Upper lobe of right lung (tissue), 1 donor: ENCODE data around the gene SPHKAP. TPM values are rescaled to one million over a fixed set of nuclear protein-coding genes. Genes with fewer than 3 reads are reported as not detected.

ENCODE experiments used
- ATAC-seq: fragments of 200-7000 bp; cut with Tn5 transposase; one replicate; pipeline ENCODE4 v1.9.1; 2020; ENCODE audit warnings: mild to moderate bottlenecking, moderate library complexity
- DNase-seq: peaks from one replicate; pipeline ENCODE4 v3.0.0-alpha.2; 2020
- H3K27ac ChIP-seq: fragments of 200-600 bp; one replicate; pipeline ENCODE4 v1.8.0; 2022
- H3K27me3 ChIP-seq: fragments of 200-600 bp; one replicate; pipeline ENCODE4 v1.8.0; 2022; ENCODE audit warnings: mild to moderate bottlenecking
- H3K36me3 ChIP-seq: fragments of 200-600 bp; one replicate; pipeline ENCODE4 v1.8.0; 2022
- H3K4me1 ChIP-seq: fragments of 200-600 bp; one replicate; pipeline ENCODE4 v1.8.0; 2022
- H3K4me3 ChIP-seq: fragments of 200-600 bp; one replicate; pipeline ENCODE4 v1.8.0; 2022; ENCODE audit warnings: mild to moderate bottlenecking
- H3K9me3 ChIP-seq: fragments of 200-600 bp; one replicate; pipeline ENCODE4 v1.8.0; 2022
- intact Hi-C: fragments of 100-400 bp; cut with DNase I; formaldehyde crosslinking; loops from one replicate; pipeline ENCODE4 v1.11.0; 2022
- total RNA-seq: library from RNA; stranded (reverse); fragmentation: NEBNext Ultra II Directional; extraction: Animal tissue kit (Norgen Biotek cat#: 25700); gene quantifications from one replicate; pipeline ENCODE4 v1.2.1, GENCODE V29; 2021
- TF ChIP-seq, protein P1 (sequence below): fragments of 200-600 bp; IDR thresholded peaks from one replicate; pipeline ENCODE4 v1.8.0; 2022; ENCODE audit warnings: antibody characterized with exemption
- donor health status: DM: no; HTN: yes; CAD: no; lungs with severe emphysema.

SPHKAP gene
- total RNA-seq, 1 donor from 2014 or later = 0.35 TPM

DNA sequence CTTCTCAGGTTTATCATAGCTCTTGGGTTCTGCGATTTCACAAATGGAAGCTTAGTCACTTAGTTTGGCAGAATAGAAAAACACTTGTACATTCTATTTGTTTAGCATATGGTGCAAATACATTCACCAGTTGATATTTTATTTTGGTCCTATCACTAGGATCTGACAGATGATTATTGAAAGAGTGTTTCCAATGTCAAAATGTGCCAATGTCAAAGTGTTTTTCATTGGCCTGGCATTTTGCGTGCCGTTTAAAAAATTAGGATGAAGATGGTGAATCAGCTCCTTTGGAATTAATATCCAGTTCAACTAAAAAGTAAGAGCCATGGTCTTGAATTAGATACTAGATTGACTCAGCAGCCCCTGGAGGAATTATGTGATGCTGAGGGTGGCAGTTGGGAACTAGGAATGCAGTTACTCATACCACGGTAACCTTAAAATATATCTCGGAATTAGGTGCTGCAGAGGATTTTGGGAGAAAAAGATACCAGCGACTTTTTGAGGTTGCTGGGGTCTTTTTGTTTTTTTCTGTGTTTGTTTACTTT is 87.0 kb downstream of the SPHKAP start:
- intact Hi-C loops = no loop called here
- no peak for ATAC-seq

DNA sequence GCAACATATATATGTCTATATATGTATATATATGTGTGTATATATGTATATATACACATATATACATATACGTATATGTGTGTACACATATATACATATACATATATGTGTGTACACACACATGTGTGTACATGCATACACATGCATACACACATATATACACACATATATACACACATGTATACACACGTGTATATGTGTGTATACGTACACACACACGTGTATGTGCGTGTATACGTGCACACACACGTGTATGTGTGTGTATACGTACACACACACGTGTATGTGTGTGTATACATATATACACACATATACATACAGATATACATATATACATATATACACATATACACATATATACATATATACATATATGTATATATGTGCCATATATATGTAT is 89.4 kb downstream of the SPHKAP start:
- Histone ChIP-seq H3K27ac (no peak overlapping the region), H3K36me3 (no peaks in the 10 kb centered on the region), H3K4me3 (no peak overlapping the region), H3K9me3 (no peaks in the 10 kb centered on the region), H3K27me3 (no peaks in the 10 kb centered on the region), H3K4me1 (no peaks in the 10 kb centered on the region)
- no peak for DNase-seq
- ATAC-seq = no peak
- TF ChIP-seq, protein P1, sequence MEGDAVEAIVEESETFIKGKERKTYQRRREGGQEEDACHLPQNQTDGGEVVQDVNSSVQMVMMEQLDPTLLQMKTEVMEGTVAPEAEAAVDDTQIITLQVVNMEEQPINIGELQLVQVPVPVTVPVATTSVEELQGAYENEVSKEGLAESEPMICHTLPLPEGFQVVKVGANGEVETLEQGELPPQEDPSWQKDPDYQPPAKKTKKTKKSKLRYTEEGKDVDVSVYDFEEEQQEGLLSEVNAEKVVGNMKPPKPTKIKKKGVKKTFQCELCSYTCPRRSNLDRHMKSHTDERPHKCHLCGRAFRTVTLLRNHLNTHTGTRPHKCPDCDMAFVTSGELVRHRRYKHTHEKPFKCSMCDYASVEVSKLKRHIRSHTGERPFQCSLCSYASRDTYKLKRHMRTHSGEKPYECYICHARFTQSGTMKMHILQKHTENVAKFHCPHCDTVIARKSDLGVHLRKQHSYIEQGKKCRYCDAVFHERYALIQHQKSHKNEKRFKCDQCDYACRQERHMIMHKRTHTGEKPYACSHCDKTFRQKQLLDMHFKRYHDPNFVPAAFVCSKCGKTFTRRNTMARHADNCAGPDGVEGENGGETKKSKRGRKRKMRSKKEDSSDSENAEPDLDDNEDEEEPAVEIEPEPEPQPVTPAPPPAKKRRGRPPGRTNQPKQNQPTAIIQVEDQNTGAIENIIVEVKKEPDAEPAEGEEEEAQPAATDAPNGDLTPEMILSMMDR = no peak
- intact Hi-C loops = no loop called here

More for the DNA sequence above, 87.0 kb downstream of the SPHKAP start:
- TF ChIP-seq, protein P1 = no peak
- H3K27ac ChIP-seq = no peak overlapping the region
- H3K4me3 ChIP-seq = no peak overlapping the region
- no peaks in the 10 kb centered on the region for H3K36me3 ChIP-seq
- no peaks in the 10 kb centered on the region for H3K9me3 ChIP-seq
- no peaks in the 10 kb centered on the region for H3K27me3 ChIP-seq
- no peak for DNase-seq
- no peaks in the 10 kb centered on the region for H3K4me1 ChIP-seq

DNA sequence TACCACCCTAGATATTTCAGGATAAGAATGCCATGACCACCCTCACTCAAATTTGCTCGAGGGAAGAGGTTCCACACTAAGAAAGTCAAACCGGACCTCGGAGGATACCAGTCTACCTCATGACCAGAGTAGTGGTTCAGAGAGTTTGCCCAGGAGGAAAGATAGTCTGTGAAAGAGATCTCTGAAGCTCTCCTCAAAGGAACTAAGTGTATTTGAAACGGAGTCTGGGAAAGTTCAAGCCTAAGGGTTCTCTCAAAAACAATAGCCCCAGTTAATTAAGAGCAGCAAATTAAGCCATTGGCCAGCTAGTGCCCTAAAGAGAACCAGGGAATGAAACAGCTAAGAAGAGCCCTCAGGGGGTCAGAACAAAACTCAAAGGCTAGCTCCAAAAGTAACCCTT is 94.9 kb downstream of the SPHKAP start:
- no peak overlapping the region for H3K27ac ChIP-seq
- H3K9me3 ChIP-seq = no peaks in the 10 kb centered on the region
- H3K4me1 ChIP-seq = no peaks in the 10 kb centered on the region
- no peaks in the 10 kb centered on the region for H3K36me3 ChIP-seq
- intact Hi-C loops = no loop called here
- H3K4me3 ChIP-seq = no peak overlapping the region
- no peaks in the 10 kb centered on the region for H3K27me3 ChIP-seq
- ATAC-seq (no peak), DNase-seq (no peak)
- TF ChIP-seq, protein P1 = no peak

DNA sequence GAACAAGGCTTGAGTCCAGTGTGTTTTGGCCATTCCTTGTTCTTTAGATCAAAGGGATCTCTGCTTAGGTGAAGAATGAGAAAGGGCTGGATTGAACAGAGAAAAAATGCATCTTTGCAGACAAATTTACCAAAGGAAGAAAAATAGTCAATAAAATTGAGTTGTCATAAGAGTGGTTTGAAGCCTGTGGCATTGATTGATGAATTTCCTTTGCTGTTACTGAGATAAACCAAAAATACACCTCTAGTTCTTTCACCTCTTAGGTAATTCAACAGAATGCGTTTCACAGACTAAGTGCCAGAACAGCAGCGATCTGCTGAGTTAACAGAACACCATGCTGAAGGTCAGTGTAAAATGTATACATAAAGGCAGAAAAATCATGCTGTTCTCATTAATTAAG is 96.8 kb downstream of the SPHKAP start:
- intact Hi-C loops = no loop called here
- H3K4me1 ChIP-seq = no peaks in the 10 kb centered on the region
- H3K4me3 ChIP-seq = no peak overlapping the region
- ATAC-seq = no peak
- no peaks in the 10 kb centered on the region for H3K9me3 ChIP-seq
- H3K27ac ChIP-seq = no peak overlapping the region
- no peak for DNase-seq
- no peaks in the 10 kb centered on the region for H3K36me3 ChIP-seq
- TF ChIP-seq, protein P1 = no peak
- H3K27me3 ChIP-seq = no peaks in the 10 kb centered on the region

DNA sequence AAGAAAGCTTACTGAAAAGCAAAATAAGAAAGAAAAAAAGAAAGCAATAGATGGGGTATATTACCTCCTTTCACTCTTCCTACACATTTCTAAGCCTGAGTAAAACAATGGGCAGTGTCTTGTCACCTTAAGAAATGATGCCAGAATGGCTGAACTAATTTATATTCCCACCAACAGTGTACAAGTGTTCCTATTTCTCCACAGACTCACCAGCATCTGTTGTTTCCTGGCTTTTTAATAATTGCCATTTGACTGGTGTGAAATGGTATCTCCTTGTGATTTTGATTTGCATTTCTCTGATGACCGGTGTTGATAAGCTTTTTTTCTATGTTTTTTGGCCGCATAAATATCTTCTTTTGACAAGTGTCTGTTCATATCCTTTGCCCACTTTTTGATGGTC is 98.4 kb downstream of the SPHKAP start:
- DNase-seq = no peak
- no peak for ATAC-seq
- TF ChIP-seq, protein P1 = no peak
- Histone ChIP-seq H3K27me3 (no peaks in the 10 kb centered on the region), H3K4me1 (no peaks in the 10 kb centered on the region), H3K27ac (no peak overlapping the region), H3K4me3 (no peak overlapping the region), H3K9me3 (no peaks in the 10 kb centered on the region), H3K36me3 (no peaks in the 10 kb centered on the region)
- intact Hi-C loops = no loop called here

DNA sequence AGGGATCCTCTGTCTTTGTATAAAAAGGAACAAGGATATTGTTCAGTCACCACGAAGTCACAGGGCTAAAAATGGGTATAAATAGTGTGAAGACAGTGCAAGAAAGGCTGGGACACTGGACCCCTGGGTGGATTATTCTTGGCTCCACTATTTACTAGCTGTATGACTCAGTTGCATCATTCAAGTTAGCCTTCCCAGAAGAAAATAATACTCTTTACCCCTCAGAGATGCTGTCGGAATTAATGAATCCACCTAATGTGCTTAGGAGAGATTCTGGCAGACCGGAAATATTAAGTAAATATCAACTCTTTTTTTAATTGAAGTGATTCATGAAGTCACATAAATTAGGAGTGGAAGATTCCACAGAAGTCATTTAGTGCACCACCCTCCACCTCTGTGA is 98.9 kb downstream of the SPHKAP start:
- DNase-seq (no peak), ATAC-seq (no peak)
- H3K27me3 ChIP-seq = no peaks in the 10 kb centered on the region
- no peaks in the 10 kb centered on the region for H3K36me3 ChIP-seq
- no peaks in the 10 kb centered on the region for H3K4me1 ChIP-seq
- TF ChIP-seq, protein P1 = no peak
- no peaks in the 10 kb centered on the region for H3K9me3 ChIP-seq
- no peak overlapping the region for H3K27ac ChIP-seq
- H3K4me3 ChIP-seq = no peak overlapping the region
- intact Hi-C loops = no loop called here
